ELF-1 (cell line): ENCODE results near the gene HP1BP3.

ENCODE experiments used
- DNase-seq: peaks from one replicate; pipeline ENCODE4 v3.0.0-alpha.2; 2016; ENCODE audit warnings: low read depth, low spot score

Gene HP1BP3

GRCh38 chr1:20712215-20712577 is 74.9 kb downstream of the HP1BP3 start:
- DNase-seq = no peak

- no peak for DNase-seq
Observed at GRCh38 chr1:20711285-20712214, 75.6 kb downstream of the HP1BP3 start.

- no peak for DNase-seq
Observed at GRCh38 chr1:20710469-20711284, 76.4 kb downstream of the HP1BP3 start.

GRCh38 chr1:20709868-20710267 is 77.2 kb downstream of the HP1BP3 start:
- no peak for DNase-seq

GRCh38 chr1:20708891-20709290 is 78.2 kb downstream of the HP1BP3 start:
- DNase-seq = no peak

- no peak for DNase-seq
Observed at GRCh38 chr1:20708057-20708456, 79.0 kb downstream of the HP1BP3 start.

GRCh38 chr1:20706841-20707240 is 80.3 kb downstream of the HP1BP3 start:
- DNase-seq = no peak

GRCh38 chr1:20705203-20705755 is 81.8 kb downstream of the HP1BP3 start:
- no peak for DNase-seq

GRCh38 chr1:20704390-20705202 is 82.5 kb downstream of the HP1BP3 start:
- no peak for DNase-seq

GRCh38 chr1:20703124-20703756 is 83.9 kb downstream of the HP1BP3 start:
- no peak for DNase-seq

- no peak for DNase-seq
Observed at GRCh38 chr1:20702416-20702815, 84.7 kb downstream of the HP1BP3 start.

- no peak for DNase-seq
Observed at GRCh38 chr1:20701847-20702246, 85.3 kb downstream of the HP1BP3 start.

GRCh38 chr1:20701446-20701845 is 85.7 kb downstream of the HP1BP3 start:
- DNase-seq = no peak

- DNase-seq = no peak
Observed at GRCh38 chr1:20700636-20701215, 86.4 kb downstream of the HP1BP3 start.

- peak; percentile 78 for DNase-seq
Observed at GRCh38 chr1:20699558-20699957, 87.5 kb downstream of the HP1BP3 start.

GRCh38 chr1:20698195-20698910 is 88.8 kb downstream of the HP1BP3 start:
- DNase-seq = no peak

- DNase-seq = no peak
Observed at GRCh38 chr1:20697563-20697962, 89.5 kb downstream of the HP1BP3 start.

GRCh38 chr1:20696397-20697333 is 90.4 kb downstream of the HP1BP3 start:
- peak; percentile 97 for DNase-seq

- no peak for DNase-seq
Observed at GRCh38 chr1:20695515-20695914, 91.6 kb downstream of the HP1BP3 start.
